GM19455 (cell line): Measurements from ENCODE around the gene SVBP.

ENCODE experiments used
- ATAC-seq: cut with Tn5 transposase; IDR thresholded peaks from one replicate; pipeline ENCODE4 v1.9.1; 2021; ENCODE audit not compliant: unreplicated experiment

The SVBP gene

DNA sequence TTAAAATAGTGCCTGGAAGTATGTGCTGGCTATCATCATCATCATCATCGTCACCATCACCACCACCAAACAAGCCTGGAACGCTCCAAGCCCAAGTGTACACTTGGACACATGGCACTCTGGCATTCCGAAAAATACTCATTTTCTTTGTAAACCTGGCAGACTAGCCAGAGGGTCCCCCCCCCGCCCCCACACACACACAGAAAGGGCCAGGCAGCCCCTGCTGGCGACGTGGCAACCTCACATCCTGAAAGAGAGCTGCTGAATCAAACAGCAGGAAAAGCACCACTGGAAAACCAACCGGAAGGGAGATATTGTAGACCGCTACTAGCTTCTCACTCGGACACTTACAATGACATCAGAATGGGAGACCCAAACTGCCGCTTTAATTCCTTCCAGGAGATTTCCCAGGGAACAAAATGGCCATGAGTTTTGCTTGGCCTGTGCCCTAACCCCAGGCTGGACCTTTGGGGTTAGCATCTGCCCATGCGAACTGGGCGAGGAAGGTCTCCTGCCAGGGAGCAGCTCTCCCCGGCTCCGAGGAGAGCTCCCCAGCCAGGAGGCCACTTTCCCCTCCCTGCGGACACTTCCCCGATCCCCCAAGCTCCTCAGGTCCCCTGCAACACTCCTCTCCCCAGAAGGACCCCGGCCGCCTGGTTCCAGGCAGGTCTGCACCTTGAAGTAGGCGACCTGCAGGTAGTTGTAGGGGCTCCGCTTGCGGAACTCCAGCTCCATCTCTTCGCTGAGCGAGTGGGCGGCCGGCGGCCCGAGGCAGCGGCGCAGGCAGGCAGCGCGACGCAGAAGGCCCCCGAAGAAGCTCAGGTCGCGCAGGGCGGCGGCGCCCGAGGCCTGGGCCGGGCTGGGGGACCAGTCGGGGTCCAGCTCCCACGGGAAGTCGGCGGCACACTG lies 51.1 kb downstream of the SVBP start:
- peak; percentile 28 for ATAC-seq

DNA sequence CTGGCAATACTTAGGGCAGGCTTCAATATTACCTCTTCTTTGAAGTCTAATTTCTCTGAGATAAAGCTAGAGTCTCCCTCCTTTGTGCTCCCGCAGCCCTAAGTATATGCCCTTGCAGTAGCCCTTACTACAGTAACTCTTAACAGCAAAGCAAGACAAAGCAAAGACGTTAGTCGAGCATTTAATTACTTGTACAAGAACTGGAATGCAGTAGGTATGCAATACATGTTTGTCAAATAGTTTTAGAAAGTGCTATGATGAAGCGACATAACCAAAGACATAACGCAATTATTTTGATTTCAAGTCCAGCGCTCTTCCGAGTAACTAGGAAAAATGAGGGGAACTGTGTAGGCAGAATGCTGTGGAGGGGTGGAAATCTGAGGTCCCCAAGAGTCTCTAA lies 51.9 kb downstream of the SVBP start:
- no peak for ATAC-seq

DNA sequence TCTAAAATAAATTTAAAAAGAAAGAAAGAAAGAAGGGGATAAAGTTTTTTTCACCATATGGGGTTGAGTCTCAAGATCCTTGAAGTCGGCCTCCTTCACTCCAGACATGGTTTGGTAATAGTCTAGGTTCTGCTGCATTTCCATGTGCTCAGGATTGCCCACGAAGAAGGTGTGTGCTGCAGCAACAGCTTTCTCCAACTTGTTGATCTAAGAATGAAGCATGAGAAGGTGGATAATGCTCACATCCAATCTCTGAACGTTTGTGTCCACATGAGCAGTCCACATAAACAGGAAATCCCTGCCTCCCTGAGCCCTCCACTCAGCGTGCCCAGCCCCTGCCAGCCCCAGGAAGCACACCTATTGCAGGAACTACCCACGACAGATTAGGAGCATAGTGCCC lies 54.9 kb downstream of the SVBP start:
- no peak for ATAC-seq

DNA sequence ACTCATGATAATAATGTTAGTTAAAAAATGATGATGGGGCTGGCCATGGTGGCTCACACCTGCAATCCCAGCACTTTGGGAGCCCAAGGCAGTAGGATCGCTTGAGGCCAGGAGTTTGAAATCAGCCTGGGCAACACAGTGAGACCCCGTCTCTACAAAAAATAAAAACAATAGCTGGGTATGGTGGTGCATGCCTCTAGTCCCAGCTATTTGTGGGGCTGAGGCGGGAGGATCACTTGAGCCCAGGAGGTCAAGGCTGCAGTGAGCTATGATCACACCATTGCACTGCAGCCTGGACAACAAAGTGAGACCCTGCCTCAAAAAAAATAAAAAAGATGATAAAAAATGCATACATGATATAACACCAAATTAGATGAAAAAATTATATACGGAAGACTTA lies 55.6 kb downstream of the SVBP start:
- no peak for ATAC-seq

DNA sequence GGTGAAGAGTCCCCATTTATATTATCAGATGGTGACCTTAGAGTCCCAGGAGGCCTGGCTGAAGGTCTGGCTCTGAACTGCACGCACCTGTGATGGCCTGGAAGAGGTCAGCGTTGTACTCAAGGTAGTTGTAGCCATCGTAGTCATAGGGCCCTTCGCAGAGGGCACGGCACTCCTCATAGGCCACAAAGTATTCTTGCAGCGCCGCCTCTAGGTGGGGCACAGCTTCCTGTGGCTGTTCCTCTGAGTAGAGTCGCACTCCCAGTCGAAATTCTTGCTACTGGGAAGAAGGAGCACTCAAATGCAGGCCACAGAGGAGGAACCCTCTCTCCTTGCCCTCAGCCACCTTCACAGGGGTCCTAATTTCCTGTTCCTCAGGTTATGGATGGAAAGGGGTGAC lies 58.1 kb downstream of the SVBP start:
- no peak for ATAC-seq

DNA sequence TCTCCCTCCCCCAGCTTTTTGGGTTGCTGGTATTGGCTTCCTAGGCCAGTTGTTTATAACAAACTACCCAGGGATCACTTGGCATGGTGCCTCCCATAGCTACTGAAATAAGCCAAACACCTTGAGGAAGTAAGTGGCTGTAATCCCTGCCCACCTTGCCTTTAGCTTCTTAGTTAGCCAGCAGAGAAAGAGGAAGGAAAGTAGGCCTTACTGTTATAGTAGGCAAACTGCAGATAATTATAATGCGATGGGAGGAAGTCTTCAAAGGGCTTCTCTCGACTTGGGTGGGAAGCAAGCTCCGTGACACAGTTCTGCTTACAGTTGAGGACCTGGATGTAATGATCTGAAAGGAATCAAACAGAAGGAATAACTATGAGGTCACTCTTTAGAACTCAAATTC lies 58.6 kb downstream of the SVBP start:
- ATAC-seq: no peak

DNA sequence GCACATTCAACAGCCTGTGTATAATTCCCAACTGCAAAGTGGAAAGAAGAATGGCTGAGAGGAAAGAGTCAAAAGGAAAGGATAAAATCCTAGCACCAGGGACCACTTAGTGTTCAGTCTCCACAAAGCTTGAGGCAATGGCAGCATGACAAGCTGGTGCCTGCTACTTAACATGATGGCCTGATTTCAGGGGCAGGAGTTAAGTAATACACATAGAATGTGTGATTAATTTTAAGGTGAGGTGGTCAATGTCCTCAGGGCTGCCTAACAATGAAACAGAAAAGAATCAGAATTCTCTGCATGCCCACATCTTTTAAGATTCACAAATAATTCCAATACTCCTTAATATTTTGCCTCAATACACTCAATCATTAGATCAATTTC lies 59.3 kb downstream of the SVBP start:
- ATAC-seq: no peak
